PC-9 (cell line): Measurements from ENCODE around the gene SMIM24. TPM values are rescaled to one million over a fixed set of nuclear protein-coding genes. Genes with fewer than 3 reads are reported as not detected.
A peak's percentile ranks its signal among the peaks of the same experiment; 100 is the strongest.

Experiments used
- BruUV-seq: library from RNA; stranded (reverse); fragments of 400-500 nt; replicated peaks from 2 replicates; lab custom pipeline; 2021; lab: Mats Ljungman, UMichigan
- CTCF ChIA-PET: fragments of 300-600 bp; sonication (Branson Sonifier 250); formaldehyde crosslinking; loops from one replicate; lab custom pipeline; 2022; ENCODE audit warnings: antibody characterized with exemption; lab: Charles Lee
- POLR2A ChIA-PET: fragments of 300-600 bp; sonication (Branson Sonifier 250); formaldehyde crosslinking; loops from one replicate; lab custom pipeline; 2022; ENCODE audit warnings: antibody characterized with exemption; ENCODE audit not compliant: unreplicated experiment; lab: Charles Lee
- DNase-seq, 2 experiments: peaks; one replicate each; pipeline versions ENCODE4 v3.0.0 to v3.0.0-alpha.2; 2015 to 2022; ENCODE audit warnings: mixed read lengths in 1 of 2
- H2AFZ ChIP-seq: fragments of 200-600 bp; sonication (generic); 2 replicates; pipeline ENCODE4 v1.8.1; 2017; ENCODE audit warnings: antibody characterized with exemption
- H3F3A ChIP-seq: fragments of 200-600 bp; sonication (generic); 2 replicates; pipeline ENCODE4 v1.8.1; 2017; ENCODE audit warnings: antibody characterized with exemption, mild to moderate bottlenecking, low read depth; ENCODE audit not compliant: insufficient read depth
- H3K27ac ChIP-seq: fragments of 200-600 bp; sonication (generic); 2 replicates; pipeline ENCODE4 v1.6.1; 2016; ENCODE audit warnings: mixed run types
- H3K27me3 ChIP-seq: fragments of 200-600 bp; sonication (generic); 2 replicates; pipeline ENCODE4 v1.6.1; 2016; ENCODE audit warnings: low read depth, mixed run types; ENCODE audit not compliant: insufficient read depth
- H3K36me3 ChIP-seq: fragments of 200-600 bp; sonication (generic); 2 replicates; pipeline ENCODE4 v1.6.1; 2016; ENCODE audit warnings: low read depth, mixed run types
- H3K4me1 ChIP-seq: fragments of 200-600 bp; sonication (generic); replicated peaks from 2 replicates; pipeline ENCODE4 v1.6.1; 2016; ENCODE audit warnings: mixed run types; ENCODE audit not compliant: insufficient read depth
- H3K4me2 ChIP-seq: fragments of 200-600 bp; sonication (generic); 2 replicates; pipeline ENCODE4 v1.6.1; 2017; ENCODE audit warnings: mixed run types
- H3K4me3 ChIP-seq: fragments of 200-600 bp; sonication (generic); 2 replicates; pipeline ENCODE4 v1.6.1; 2016; ENCODE audit warnings: mixed run types
- H3K79me2 ChIP-seq: fragments of 200-600 bp; sonication (generic); 2 replicates; pipeline ENCODE4 v1.6.1; 2017; ENCODE audit warnings: low read depth, mixed run types
- H3K9me2 ChIP-seq: fragments of 200-600 bp; sonication (generic); 2 replicates; pipeline ENCODE4 v1.8.1; 2017; ENCODE audit warnings: mild to moderate bottlenecking; ENCODE audit not compliant: insufficient read depth
- H3K9me3 ChIP-seq: fragments of 200-600 bp; sonication (generic); 2 replicates; pipeline ENCODE4 v1.8.1; 2016; ENCODE audit warnings: low read depth; ENCODE audit not compliant: insufficient read depth
- H4K20me1 ChIP-seq: fragments of 200-600 bp; sonication (generic); 2 replicates; pipeline ENCODE4 v1.8.1; 2017; ENCODE audit not compliant: insufficient read depth
- CTCF ChIP-seq: fragments of 200-600 bp; sonication (generic); conservative IDR thresholded peaks from 2 replicates; pipeline ENCODE4 v1.6.1; 2017; ENCODE audit warnings: mixed run types, antibody characterized with exemption, mild to moderate bottlenecking, moderate library complexity
- EZH2 ChIP-seq: fragments of 200-600 bp; sonication (generic); IDR thresholded peaks from 2 replicates; pipeline ENCODE4 v1.8.0; 2017; ENCODE audit warnings: antibody characterized with exemption, low read depth
- intact Hi-C: fragments of 100-400 bp; cut with micrococcal nuclease; formaldehyde crosslinking; loops from one replicate; pipeline ENCODE4 v1.10.0; 2022; ENCODE audit not compliant: unreplicated experiment
- total RNA-seq: library from RNA; stranded (reverse); gene quantifications from 2 replicates; pipeline ENCODE4 v1.2.3, GENCODE V29; 2021

The SMIM24 gene
- total RNA-seq, 1 experiment from 2014 or later: not detected

- Histone ChIP-seq H2AFZ (no peak within 1 kb of the TSS), H3K4me3 (no peak within 1 kb of the TSS), H3K79me2 (no peaks in the 10 kb centered on the region), H3K27ac (no peak within 1 kb of the TSS), H3K27me3 (no peaks in the 10 kb centered on the region), H3F3A (peaks cover 5% of the 10 kb centered on the region; the same call in 1 of the 2 replicates), H3K9me3 (no peaks in the 10 kb centered on the region), H3K9me2 (no peaks in the 10 kb centered on the region), H3K36me3 (no peaks in the 10 kb centered on the region), H3K4me1 (peaks cover 5% of the 10 kb centered on the region; the same call in 1 of the 2 replicates), H4K20me1 (no peaks in the 10 kb centered on the region), H3K4me2 (0 out of 2 replicates have a peak within 1 kb of the TSS, but pooled peaks have one; percentile 26)
- DNase-seq: no peak
- intact Hi-C loops: no loop called here
- no TSS peak for BruUV-seq
- TF ChIP-seq EZH2: no peak
- no peak for TF ChIP-seq CTCF
- ChIA-PET POLR2A (no interaction called here), CTCF (interaction anchor here (1.1 kb wide), 1 partner anchor 207 kb away, joined by 4 read pairs; no protein-coding TSS in a partner anchor)
Measured at GRCh38 chr19:3483226-3483628, 2.9 kb upstream of the SMIM24 start, which contains the start of gene SMIM44. SMIM44 (minus strand) TSS chr19:3483441; CDS start chr19:3483403, 38 bp downstream.

- Histone ChIP-seq H4K20me1 (no peaks in the 10 kb centered on the region), H3K9me2 (no peaks in the 10 kb centered on the region), H2AFZ (no peak overlapping the region), H3K4me3 (no peak overlapping the region), H3K4me1 (peaks cover 5% of the 10 kb centered on the region; the same call in 1 of the 2 replicates), H3K4me2 (no peak overlapping the region), H3K36me3 (no peaks in the 10 kb centered on the region), H3F3A (peaks cover 5% of the 10 kb centered on the region; the same call in 1 of the 2 replicates), H3K9me3 (no peaks in the 10 kb centered on the region), H3K27me3 (no peaks in the 10 kb centered on the region), H3K79me2 (no peaks in the 10 kb centered on the region), H3K27ac (no peak overlapping the region)
- no peak for DNase-seq
- CTCF ChIA-PET: interaction anchor here (0.6 to 1.1 kb wide), 2 partner anchors 207 to 646 kb away, joined by 3 to 4 read pairs; no protein-coding TSS in a partner anchor
- intact Hi-C loops: no loop called here
- POLR2A ChIA-PET: no interaction called here
- no peak for TF ChIP-seq EZH2
- no peak for TF ChIP-seq CTCF
- BruUV-seq: no TSS peak
Measured at GRCh38 chr19:3482507-3483225, 2.3 kb upstream of the SMIM24 start.

GRCh38 chr19:3481241-3482090 lies 1.1 kb upstream of the SMIM24 start:
- Histone ChIP-seq H3K4me1 (peaks cover 5% of the 10 kb centered on the region; the same call in 1 of the 2 replicates), H3K27ac (no peak overlapping the region), H2AFZ (no peak overlapping the region), H3K36me3 (no peaks in the 10 kb centered on the region), H3K4me3 (no peak overlapping the region), H3K9me3 (no peaks in the 10 kb centered on the region), H3K79me2 (no peaks in the 10 kb centered on the region), H3K9me2 (no peaks in the 10 kb centered on the region), H3K27me3 (no peaks in the 10 kb centered on the region), H4K20me1 (no peaks in the 10 kb centered on the region), H3K4me2 (peak overlapping the region; percentile 26; the same call in 1 of the 2 replicates), H3F3A (peaks cover 5% of the 10 kb centered on the region; the same call in 1 of the 2 replicates)
- TF ChIP-seq CTCF: no peak
- no peak for TF ChIP-seq EZH2
- intact Hi-C loops: no loop called here
- no TSS peak for BruUV-seq
- ChIA-PET POLR2A (no interaction called here), CTCF (no interaction called here)
- peak; percentile 46 to 56 for DNase-seq
